ENCODE data around the gene ZNF846. TPM values are rescaled to one million over a fixed set of nuclear protein-coding genes. Genes with fewer than 3 reads are reported as not detected.
"Not testable (repeated sequence)": the region's sequence is repeated elsewhere in the genome, so short reads cannot be mapped to it uniquely, and the experiment has no call there.

Gene ZNF846
- total RNA-seq, 1 donor = 14.6 TPM

DNA sequence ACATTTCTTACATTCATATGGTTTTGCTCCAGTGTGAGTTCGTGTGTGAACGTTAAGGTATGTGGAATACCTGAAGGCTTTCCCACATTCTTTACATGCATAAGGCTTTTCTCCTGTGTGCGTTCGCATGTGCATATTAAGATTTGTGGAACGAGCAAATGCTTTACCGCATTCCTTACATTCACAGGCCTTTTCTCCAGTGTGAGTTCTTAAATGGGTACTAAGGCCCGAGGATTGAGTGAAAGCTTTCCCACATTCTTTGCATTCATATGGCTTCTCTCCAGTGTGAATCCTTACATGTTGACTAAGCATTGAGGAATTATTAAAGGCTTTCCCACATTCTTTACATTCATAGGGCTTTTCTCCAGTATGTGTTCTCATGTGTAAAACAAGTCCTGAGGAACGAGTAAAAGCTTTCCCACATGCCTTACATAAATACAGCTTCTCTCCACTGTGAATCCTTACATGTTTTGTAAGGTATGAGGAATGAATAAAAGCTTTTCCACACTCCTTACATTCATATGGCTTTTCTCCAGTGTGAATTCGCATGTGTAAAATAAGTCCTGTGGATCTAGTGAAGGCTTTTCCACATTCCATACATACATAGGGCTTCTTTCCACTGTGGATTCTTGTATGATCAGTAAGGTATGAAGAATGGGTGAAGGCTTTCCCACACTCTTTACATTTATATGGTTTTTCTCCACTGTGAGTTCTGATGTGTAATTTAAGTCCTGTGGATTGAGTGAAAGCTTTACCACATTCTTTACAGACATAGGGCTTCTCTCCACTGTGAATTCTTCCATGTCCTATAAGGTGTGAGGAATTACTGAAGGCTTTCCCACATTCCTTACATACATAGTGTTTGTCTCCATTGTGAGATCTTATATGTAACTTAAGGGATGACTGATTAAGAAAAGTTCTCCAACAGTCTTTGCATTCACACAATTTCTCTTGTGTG lies 10.7 kb downstream of the ZNF846 start:
- no peak overlapping the region for H3K4me3 ChIP-seq (ENCODE audit: low read depth, low read length)
- DNase-seq (ENCODE audit: low read depth) = no peak
- TF ChIP-seq, protein P1, sequence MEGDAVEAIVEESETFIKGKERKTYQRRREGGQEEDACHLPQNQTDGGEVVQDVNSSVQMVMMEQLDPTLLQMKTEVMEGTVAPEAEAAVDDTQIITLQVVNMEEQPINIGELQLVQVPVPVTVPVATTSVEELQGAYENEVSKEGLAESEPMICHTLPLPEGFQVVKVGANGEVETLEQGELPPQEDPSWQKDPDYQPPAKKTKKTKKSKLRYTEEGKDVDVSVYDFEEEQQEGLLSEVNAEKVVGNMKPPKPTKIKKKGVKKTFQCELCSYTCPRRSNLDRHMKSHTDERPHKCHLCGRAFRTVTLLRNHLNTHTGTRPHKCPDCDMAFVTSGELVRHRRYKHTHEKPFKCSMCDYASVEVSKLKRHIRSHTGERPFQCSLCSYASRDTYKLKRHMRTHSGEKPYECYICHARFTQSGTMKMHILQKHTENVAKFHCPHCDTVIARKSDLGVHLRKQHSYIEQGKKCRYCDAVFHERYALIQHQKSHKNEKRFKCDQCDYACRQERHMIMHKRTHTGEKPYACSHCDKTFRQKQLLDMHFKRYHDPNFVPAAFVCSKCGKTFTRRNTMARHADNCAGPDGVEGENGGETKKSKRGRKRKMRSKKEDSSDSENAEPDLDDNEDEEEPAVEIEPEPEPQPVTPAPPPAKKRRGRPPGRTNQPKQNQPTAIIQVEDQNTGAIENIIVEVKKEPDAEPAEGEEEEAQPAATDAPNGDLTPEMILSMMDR (IDR thresholded peaks at IDR 0.05; ENCODE audit: insufficient read depth, low read length) = no peak

DNA sequence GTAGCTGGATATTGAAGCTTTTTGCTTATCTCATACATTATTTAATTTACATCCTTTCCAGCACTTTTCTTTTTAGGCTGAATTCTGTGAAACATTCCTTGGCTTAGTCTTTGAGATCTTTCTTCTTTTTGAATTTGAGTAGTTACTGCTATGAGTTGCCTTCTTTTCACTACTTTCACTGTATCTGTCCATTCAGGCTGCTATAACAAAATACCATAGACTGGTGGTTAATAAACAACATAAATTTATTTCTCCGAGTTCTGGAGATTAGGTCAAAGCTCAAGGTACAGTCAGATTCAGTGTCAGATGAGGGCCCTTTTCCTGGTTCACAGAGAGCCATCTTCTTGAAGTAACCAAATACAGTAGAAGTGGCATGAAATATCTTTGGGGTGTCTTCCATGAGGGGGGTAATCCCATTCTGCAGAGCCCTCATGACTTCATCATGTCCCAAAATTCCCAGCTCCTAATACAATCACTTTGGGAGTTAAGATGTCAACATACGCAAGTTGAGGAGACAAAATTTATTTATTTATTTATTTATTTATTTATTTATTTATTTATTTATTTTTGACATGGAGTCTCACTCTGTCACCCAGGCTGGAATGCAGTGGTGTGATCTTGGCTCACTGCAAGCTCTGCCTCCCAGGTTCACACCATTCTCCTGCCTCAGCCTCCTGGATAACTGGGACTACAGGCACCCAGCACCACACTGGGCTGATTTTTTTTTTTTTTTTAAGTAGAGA lies 15.7 kb downstream of the ZNF846 start:
- DNase-seq (ENCODE audit: low read depth) = no peak
- TF ChIP-seq, protein P1 (IDR thresholded peaks at IDR 0.05; ENCODE audit: insufficient read depth, low read length) = no peak
- H3K4me3 ChIP-seq (ENCODE audit: low read depth, low read length) = no peak overlapping the region

DNA sequence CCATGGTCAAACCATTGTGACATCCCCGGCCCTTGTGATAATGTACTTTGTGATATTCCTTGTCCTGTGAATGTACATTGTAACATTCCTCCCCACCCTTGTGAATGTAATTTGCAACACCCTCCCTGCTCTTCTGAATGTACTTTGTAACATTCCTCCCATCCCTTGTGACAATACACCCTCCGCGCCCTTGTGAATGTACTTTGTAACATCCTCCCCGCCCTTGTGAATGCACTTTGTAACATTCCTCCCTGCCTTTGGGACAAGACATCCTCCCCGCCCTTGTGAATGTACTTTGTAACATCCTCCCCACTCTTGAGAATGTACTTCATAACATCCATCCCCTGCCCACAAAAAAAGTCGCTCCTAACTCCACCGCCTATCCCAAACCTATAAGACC lies 17.1 kb downstream of the ZNF846 start:
- DNase-seq (ENCODE audit: low read depth) = no peak
- TF ChIP-seq, protein P1 (IDR thresholded peaks at IDR 0.05; ENCODE audit: insufficient read depth, low read length) = no peak
- no peak overlapping the region for H3K4me3 ChIP-seq (ENCODE audit: low read depth, low read length)

GRCh38 chr19:9741476-9742171 lies 26.9 kb downstream of the ZNF846 start:
- no peak for DNase-seq (ENCODE audit: low read depth)
- no peak overlapping the region for H3K4me3 ChIP-seq (ENCODE audit: low read depth, low read length)
- TF ChIP-seq, protein P1 (IDR thresholded peaks at IDR 0.05; ENCODE audit: insufficient read depth, low read length) = no peak

DNA sequence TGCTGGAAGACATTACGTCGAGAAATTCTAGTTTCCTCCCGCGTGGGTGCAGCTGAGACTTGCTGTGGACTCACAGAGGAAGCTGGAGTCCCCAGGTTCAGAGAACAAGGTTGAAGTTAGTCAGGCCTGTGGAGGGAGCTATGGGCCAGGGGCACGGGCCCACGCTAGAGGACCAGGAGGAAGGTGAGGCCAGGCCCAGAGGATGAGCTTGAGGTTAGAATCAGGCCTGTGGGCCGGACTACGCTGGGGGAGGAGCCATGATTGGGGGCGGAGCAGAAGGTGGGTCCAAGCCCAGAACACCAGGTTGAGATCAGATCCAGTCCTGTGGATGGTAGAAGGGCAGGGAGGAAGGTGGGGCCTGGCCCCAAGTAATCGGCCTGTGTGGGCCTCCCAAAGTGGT lies 32.6 kb downstream of the ZNF846 start:
- DNase-seq (ENCODE audit: low read depth) = no peak
- TF ChIP-seq, protein P1 (IDR thresholded peaks at IDR 0.05; ENCODE audit: insufficient read depth, low read length) = no peak
- no peak overlapping the region for H3K4me3 ChIP-seq (ENCODE audit: low read depth, low read length)

- H3K4me3 ChIP-seq (ENCODE audit: low read depth, low read length); DNase-seq (ENCODE audit: low read depth): not testable (repeated sequence)
These were observed 38.5 kb downstream of the ZNF846 start for GRCh38 chr19:9730056-9730455.

DNA sequence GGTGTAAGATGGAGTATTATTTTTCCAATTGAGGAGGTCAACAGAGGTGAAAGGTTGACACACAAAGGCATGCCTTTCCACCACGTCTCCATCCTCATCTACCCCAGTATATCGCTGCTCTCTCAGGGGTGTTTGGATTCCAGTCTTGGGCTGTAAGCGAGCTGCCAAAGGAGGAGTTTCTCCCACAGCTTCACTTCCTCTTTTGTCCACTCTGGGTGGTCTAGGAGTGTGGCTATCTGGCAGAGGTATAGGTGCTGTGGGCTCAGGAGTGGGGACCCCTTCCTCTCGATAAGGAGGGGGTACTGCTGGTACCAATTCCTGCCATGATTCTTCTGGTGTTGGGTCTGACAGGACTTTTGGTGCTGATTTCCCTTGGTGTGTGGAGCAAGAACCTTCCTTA lies 39.4 kb downstream of the ZNF846 start:
- no peak for DNase-seq (ENCODE audit: low read depth)
- no peak overlapping the region for H3K4me3 ChIP-seq (ENCODE audit: low read depth, low read length)
- TF ChIP-seq, protein P1 (IDR thresholded peaks at IDR 0.05; ENCODE audit: insufficient read depth, low read length) = no peak
